Ascending aorta (tissue), 2 donors: ENCODE data around the gene MRGPRD. TPM values are rescaled to one million over a fixed set of nuclear protein-coding genes. Genes with fewer than 3 reads are reported as not detected.

ENCODE experiments used
- DNase-seq, 2 donors: peaks; one replicate each; pipeline ENCODE4 v3.0.0-alpha.2; 2019; ENCODE audit warnings: low spot score in 2 of 2
- H3K27ac ChIP-seq, 2 donors: fragments of 200-600 bp; sonication (generic); one replicate each; pipeline ENCODE4 v1.5.1; 2016 to 2017; ENCODE audit warnings: mild to moderate bottlenecking in 1 of 2
- H3K27me3 ChIP-seq: fragments of 200-600 bp; sonication (generic); one replicate; pipeline ENCODE4 v1.5.1; 2017
- H3K36me3 ChIP-seq, 2 donors: fragments of 200-600 bp; sonication (generic); one replicate each; pipeline ENCODE4 v1.5.1; 2016
- H3K4me1 ChIP-seq, 2 donors: fragments of 200-600 bp; sonication (generic); one replicate each; pipeline ENCODE4 v1.5.1; 2016 to 2017; ENCODE audit warnings: mild to moderate bottlenecking in 1 of 2
- H3K4me3 ChIP-seq, 2 donors: fragments of 200-600 bp; sonication (generic); one replicate each; pipeline ENCODE4 v1.5.1; 2016 to 2017; ENCODE audit warnings: mild to moderate bottlenecking in 1 of 2
- H3K9me3 ChIP-seq, 2 donors: fragments of 200-600 bp; sonication (generic); one replicate each; pipeline ENCODE4 v1.5.1; 2016
- intact Hi-C: fragments of 100-400 bp; cut with DNase I; formaldehyde crosslinking; loops from one replicate; pipeline ENCODE4 v1.15.1; 2023
- total RNA-seq: library from RNA; depleted of rRNA; stranded (reverse); fragments of >200 nt; gene quantifications from one replicate; pipeline ENCODE4 v1.1.0, GENCODE V29; 2016
- TF ChIP-seq, protein P1 (sequence below), 3 experiments: fragments of 200-600 bp in 2 of 3; fragments of 450-650 bp in 1 of 3; sonication (generic) in 2 of 3; IDR thresholded peaks; one replicate each; pipeline ENCODE4 v1.5.1; 2016 to 2019; ENCODE audit warnings: antibody characterized with exemption in 3 of 3, mild to moderate bottlenecking in 1 of 3, moderate library complexity in 1 of 3

Gene MRGPRD
- total RNA-seq, 1 donor from 2014 or later: not detected

- Histone ChIP-seq H3K9me3 (no peaks in the 10 kb centered on the region), H3K27me3 (no peaks in the 10 kb centered on the region), H3K27ac (peak overlapping the region; percentile 70 to 82), H3K4me3 (no peak overlapping the region), H3K4me1 (peaks cover 20 to 32% of the 10 kb centered on the region in 2 donors), H3K36me3 (no peaks in the 10 kb centered on the region)
- DNase-seq: no peak
- intact Hi-C loops: loop anchor here (5.0 kb wide), 2 partner anchors 55 to 100 kb away; partner anchors contain the start of gene TPCN2
- TF ChIP-seq, protein P1, sequence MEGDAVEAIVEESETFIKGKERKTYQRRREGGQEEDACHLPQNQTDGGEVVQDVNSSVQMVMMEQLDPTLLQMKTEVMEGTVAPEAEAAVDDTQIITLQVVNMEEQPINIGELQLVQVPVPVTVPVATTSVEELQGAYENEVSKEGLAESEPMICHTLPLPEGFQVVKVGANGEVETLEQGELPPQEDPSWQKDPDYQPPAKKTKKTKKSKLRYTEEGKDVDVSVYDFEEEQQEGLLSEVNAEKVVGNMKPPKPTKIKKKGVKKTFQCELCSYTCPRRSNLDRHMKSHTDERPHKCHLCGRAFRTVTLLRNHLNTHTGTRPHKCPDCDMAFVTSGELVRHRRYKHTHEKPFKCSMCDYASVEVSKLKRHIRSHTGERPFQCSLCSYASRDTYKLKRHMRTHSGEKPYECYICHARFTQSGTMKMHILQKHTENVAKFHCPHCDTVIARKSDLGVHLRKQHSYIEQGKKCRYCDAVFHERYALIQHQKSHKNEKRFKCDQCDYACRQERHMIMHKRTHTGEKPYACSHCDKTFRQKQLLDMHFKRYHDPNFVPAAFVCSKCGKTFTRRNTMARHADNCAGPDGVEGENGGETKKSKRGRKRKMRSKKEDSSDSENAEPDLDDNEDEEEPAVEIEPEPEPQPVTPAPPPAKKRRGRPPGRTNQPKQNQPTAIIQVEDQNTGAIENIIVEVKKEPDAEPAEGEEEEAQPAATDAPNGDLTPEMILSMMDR (IDR thresholded peaks at IDR 0.05): no peak
These were observed 33.6 kb downstream of the MRGPRD start for GRCh38 chr11:68947151-68947550.

GRCh38 chr11:68946416-68947090 is 34.2 kb downstream of the MRGPRD start:
- intact Hi-C loops: loop anchor here (5.0 kb wide), 2 partner anchors 54 to 101 kb away; partner anchors contain the start of gene TPCN2

DNA sequence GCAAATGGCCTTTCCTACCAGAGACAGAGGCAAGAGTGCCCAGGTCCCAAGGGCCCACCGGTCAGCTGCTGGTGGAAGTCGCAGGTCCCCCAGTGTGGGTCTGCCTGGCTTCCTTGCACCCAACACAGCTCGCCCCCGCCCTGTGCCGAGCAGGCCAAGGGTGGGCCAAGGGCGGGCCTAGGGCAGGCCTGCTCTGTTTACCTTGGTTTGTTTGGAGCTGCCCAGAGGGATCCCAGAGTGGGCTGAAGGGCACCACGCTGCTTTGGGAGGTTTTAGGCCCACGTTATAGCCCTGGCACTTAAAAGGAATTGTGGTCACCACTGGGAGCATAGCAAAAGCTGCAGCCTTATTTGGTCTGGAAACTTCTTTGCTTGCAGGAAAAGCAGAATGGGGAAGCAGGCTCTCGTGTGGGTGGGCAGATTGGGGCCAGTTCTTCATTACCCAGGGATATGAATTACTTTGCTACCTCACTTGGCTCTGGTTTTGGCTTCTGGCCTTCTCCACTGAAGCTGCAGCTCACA is 38.0 kb downstream of the MRGPRD start:
- H3K27ac ChIP-seq: peak overlapping the region; percentile 87 to 93
- H3K4me1 ChIP-seq: peaks cover 29 to 40% of the 10 kb centered on the region in 2 donors
- DNase-seq: peak in 1 of 2 donors; percentile 83
- no peak overlapping the region for H3K4me3 ChIP-seq
- H3K36me3 ChIP-seq: peaks cover 18 to 23% of the 10 kb centered on the region in 2 donors
- TF ChIP-seq, protein P1 (IDR thresholded peaks at IDR 0.05): no peak
- no peaks in the 10 kb centered on the region for H3K27me3 ChIP-seq
- intact Hi-C loops: loop anchor here (2.0 to 5.0 kb wide), 4 partner anchors 18 to 101 kb away; partner anchors contain the start of gene CPT1A
- H3K9me3 ChIP-seq: no peaks in the 10 kb centered on the region

More at GRCh38 chr11:68946416-68947090, 34.2 kb downstream of the MRGPRD start:
- Histone ChIP-seq H3K27me3 (no peaks in the 10 kb centered on the region), H3K4me1 (peaks cover 25 to 36% of the 10 kb centered on the region in 2 donors), H3K4me3 (peak overlapping the region; percentile 11 to 20), H3K36me3 (no peaks in the 10 kb centered on the region), H3K27ac (peak overlapping the region; percentile 70 to 82), H3K9me3 (no peaks in the 10 kb centered on the region)
- DNase-seq: peak in 1 of 2 donors; percentile 82
- TF ChIP-seq, protein P1 (IDR thresholded peaks at IDR 0.05): no peak

GRCh38 chr11:68942095-68942620 is 38.6 kb downstream of the MRGPRD start:
- peak overlapping the region; percentile 87 to 93 for H3K27ac ChIP-seq
- H3K4me3 ChIP-seq: peak overlapping the region in 1 of 2 donors; percentile 30
- DNase-seq: no peak
- no peaks in the 10 kb centered on the region for H3K27me3 ChIP-seq
- intact Hi-C loops: loop anchor here (2.0 to 5.0 kb wide), 4 partner anchors 17 to 100 kb away; partner anchors contain the start of gene CPT1A
- peaks cover 29 to 40% of the 10 kb centered on the region in 2 donors for H3K4me1 ChIP-seq
- no peaks in the 10 kb centered on the region for H3K9me3 ChIP-seq
- TF ChIP-seq, protein P1 (IDR thresholded peaks at IDR 0.05): no peak
- H3K36me3 ChIP-seq: peaks cover 24 to 29% of the 10 kb centered on the region in 2 donors

GRCh38 chr11:68941324-68942094 is 39.3 kb downstream of the MRGPRD start:
- Histone ChIP-seq H3K9me3 (no peaks in the 10 kb centered on the region), H3K27ac (peak overlapping the region; percentile 87 to 93), H3K4me3 (peak overlapping the region in 1 of 2 donors; percentile 30), H3K36me3 (peaks cover 31 to 36% of the 10 kb centered on the region in 2 donors), H3K27me3 (no peaks in the 10 kb centered on the region), H3K4me1 (peaks cover 26 to 34% of the 10 kb centered on the region in 2 donors)
- intact Hi-C loops: loop anchor here (2.0 to 5.0 kb wide), 4 partner anchors 17 to 99 kb away; partner anchors contain the start of gene CPT1A
- TF ChIP-seq, protein P1 (IDR thresholded peaks at IDR 0.05): no peak
- peak in 1 of 2 donors; percentile 83 for DNase-seq
